ENCODE results near the gene EGLN3.

DNA sequence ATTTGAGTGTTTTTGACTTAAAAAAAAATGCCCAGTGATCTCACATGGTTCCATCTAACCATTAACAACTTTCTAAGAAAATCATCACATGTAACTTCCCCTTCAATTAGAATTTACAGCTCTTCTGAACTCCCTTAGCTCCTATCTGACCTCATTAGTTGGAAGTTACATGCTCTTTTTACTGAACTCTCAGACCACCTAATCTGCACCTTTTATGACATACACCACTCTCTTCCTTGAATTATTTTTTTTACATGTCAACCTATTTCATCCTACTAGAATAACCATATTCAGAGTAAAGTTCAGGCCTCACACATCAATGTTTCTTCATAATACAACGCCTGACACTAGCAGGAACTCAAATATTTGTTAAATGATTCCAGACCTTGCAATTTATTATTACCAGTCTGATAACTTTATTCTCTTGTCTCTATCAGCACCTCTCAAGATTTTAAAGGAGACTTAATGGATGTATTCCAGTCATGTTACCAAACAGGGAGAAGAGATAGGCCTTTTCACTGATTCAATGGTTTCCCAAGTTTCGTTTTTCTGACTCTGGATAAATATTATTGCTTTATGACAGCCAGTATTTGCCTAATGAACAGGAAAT lies 21.0 kb downstream of the EGLN3 start:
- no peak for TF ChIP-seq POLR2A (IDR thresholded peaks at IDR 0.05)
- TF ChIP-seq, protein P1, sequence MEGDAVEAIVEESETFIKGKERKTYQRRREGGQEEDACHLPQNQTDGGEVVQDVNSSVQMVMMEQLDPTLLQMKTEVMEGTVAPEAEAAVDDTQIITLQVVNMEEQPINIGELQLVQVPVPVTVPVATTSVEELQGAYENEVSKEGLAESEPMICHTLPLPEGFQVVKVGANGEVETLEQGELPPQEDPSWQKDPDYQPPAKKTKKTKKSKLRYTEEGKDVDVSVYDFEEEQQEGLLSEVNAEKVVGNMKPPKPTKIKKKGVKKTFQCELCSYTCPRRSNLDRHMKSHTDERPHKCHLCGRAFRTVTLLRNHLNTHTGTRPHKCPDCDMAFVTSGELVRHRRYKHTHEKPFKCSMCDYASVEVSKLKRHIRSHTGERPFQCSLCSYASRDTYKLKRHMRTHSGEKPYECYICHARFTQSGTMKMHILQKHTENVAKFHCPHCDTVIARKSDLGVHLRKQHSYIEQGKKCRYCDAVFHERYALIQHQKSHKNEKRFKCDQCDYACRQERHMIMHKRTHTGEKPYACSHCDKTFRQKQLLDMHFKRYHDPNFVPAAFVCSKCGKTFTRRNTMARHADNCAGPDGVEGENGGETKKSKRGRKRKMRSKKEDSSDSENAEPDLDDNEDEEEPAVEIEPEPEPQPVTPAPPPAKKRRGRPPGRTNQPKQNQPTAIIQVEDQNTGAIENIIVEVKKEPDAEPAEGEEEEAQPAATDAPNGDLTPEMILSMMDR (IDR thresholded peaks at IDR 0.05), result no peak

All from right lobe of liver (tissue), 4 donors.